Caco-2 (cell line): ENCODE measurements around the gene TP53TG5. TPM values are rescaled to one million over a fixed set of nuclear protein-coding genes. Genes with fewer than 3 reads are reported as not detected.

Source experiments
- BruUV-seq: library from RNA; stranded (reverse); fragments of 400-500 nt; replicated peaks from 2 replicates; lab custom pipeline; 2021; lab: Mats Ljungman, UMichigan
- CTCF ChIA-PET: fragments of 300-600 bp; sonication (Branson Sonifier 250); formaldehyde crosslinking; loops from one replicate; lab custom pipeline; 2022; ENCODE audit warnings: antibody characterized with exemption; lab: Charles Lee
- POLR2A ChIA-PET: fragments of 300-600 bp; sonication (Branson Sonifier 250); formaldehyde crosslinking; loops from one replicate; lab custom pipeline; 2022; ENCODE audit warnings: antibody characterized with exemption; lab: Charles Lee
- DNase-seq, 2 experiments: peaks; one replicate each; pipeline versions ENCODE4 v3.0.0 to v3.0.0-alpha.2; 2020 to 2022
- H3K27me3 ChIP-seq: replicated peaks from 2 replicates; pipeline ENCODE4 v1.6.0; 2011; ENCODE audit warnings: low read length; ENCODE audit not compliant: control insufficient read depth, insufficient read depth
- H3K36me3 ChIP-seq: 2 replicates; pipeline ENCODE4 v1.5.1; 2011; ENCODE audit warnings: low read length; ENCODE audit not compliant: control insufficient read depth, insufficient read depth
- H3K4me1 ChIP-seq: fragments of 250-450 bp; sonication (Bioruptor Pico); 2 replicates; pipeline ENCODE4 v1.5.1; 2020; ENCODE audit warnings: mild to moderate bottlenecking
- H3K4me3 ChIP-seq: 2 replicates; pipeline ENCODE4 v1.5.1; 2011; ENCODE audit warnings: low read depth, mild to moderate bottlenecking, control low read depth, low read length
- H3K9me3 ChIP-seq: fragments of 250-450 bp; sonication (Bioruptor Pico); 2 replicates; pipeline ENCODE4 v1.5.1; 2020; ENCODE audit warnings: mild to moderate bottlenecking, moderate library complexity
- H3K27ac Mint-ChIP-seq: one replicate; pipeline ENCODE4 v1.8.0; 2022; ENCODE audit warnings: mixed read lengths; ENCODE audit not compliant: unreplicated experiment
- H3K27me3 Mint-ChIP-seq: one replicate; pipeline ENCODE4 v1.8.0; 2022; ENCODE audit warnings: mixed read lengths; ENCODE audit not compliant: insufficient read depth, unreplicated experiment
- H3K36me3 Mint-ChIP-seq: one replicate; pipeline ENCODE4 v1.8.0; 2022; ENCODE audit warnings: mild to moderate bottlenecking, mixed read lengths; ENCODE audit not compliant: insufficient read depth, unreplicated experiment
- H3K4me1 Mint-ChIP-seq: one replicate; pipeline ENCODE4 v1.8.0; 2022; ENCODE audit warnings: low read depth, mixed read lengths; ENCODE audit not compliant: unreplicated experiment
- H3K4me3 Mint-ChIP-seq: one replicate; pipeline ENCODE4 v1.8.0; 2022; ENCODE audit warnings: mild to moderate bottlenecking, moderate library complexity, mixed read lengths; ENCODE audit not compliant: unreplicated experiment
- H3K9me3 Mint-ChIP-seq: one replicate; pipeline ENCODE4 v1.8.0; 2022; ENCODE audit warnings: mixed read lengths; ENCODE audit not compliant: unreplicated experiment
- CTCF ChIP-seq, 2 experiments: fragments of 200-600 bp in 1 of 2; IDR thresholded peaks; 1 replicate in 1 of 2; 2 replicates in 1 of 2; pipeline versions ENCODE4 v1.5.1 to v1.8.0; 2011 to 2022; ENCODE audit warnings: antibody characterized with exemption in 1 of 2, control low read depth in 1 of 2, inconsistent platforms in 1 of 2, low read depth in 1 of 2, low read length in 1 of 2, mild to moderate bottlenecking in 1 of 2, moderate library complexity in 1 of 2; ENCODE audit not compliant: insufficient read depth in 1 of 2, severe bottlenecking in 1 of 2, unreplicated experiment in 1 of 2
- intact Hi-C: fragments of 100-400 bp; cut with micrococcal nuclease; formaldehyde crosslinking; loops from one replicate; pipeline ENCODE4 v1.10.0; 2022; ENCODE audit not compliant: unreplicated experiment
- total RNA-seq: library from RNA; stranded (reverse); gene quantifications from 2 replicates; pipeline ENCODE4 v1.2.3, GENCODE V29; 2022

TP53TG5 gene
- total RNA-seq, 1 experiment from 2014 or later: not detected

DNA sequence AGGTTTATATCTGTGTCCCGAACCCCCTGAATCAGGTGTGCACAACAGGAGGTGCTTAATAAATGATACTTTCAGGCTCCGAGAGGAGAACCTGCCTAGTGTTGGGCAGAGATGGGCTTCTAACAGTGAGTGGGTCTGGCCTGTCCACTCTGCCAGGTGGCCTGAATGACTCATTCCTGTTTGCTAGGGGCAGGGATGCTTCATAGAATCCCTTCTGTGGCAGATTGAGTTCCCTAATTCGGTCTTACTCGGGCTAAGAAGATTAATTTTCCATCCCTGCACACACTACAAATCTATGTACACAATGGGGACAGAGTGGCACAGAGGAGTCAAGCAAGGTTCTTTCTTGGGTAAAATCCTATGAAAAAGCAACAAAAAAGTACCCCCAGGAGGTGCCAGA, 49.7 kb downstream of the TP53TG5 start:
- CTCF ChIA-PET: interaction anchor here (1.5 kb wide), 1 partner anchor 108 kb away, joined by 3 read pairs; no protein-coding TSS in a partner anchor
- Histone ChIP-seq H3K4me3 (no peak overlapping the region), H3K36me3 (peaks cover 32% of the 10 kb centered on the region), H3K9me3 (no peaks in the 10 kb centered on the region), H3K27me3 (no peaks in the 10 kb centered on the region), H3K4me1 (peaks cover 17% of the 10 kb centered on the region)
- peaks cover 12% of the 10 kb centered on the region for H3K4me1 Mint-ChIP-seq
- H3K27ac Mint-ChIP-seq: no peak overlapping the region
- no peaks in the 10 kb centered on the region for H3K9me3 Mint-ChIP-seq
- no TSS peak for BruUV-seq
- no peak for DNase-seq
- H3K4me3 Mint-ChIP-seq: no peak overlapping the region
- POLR2A ChIA-PET: no interaction called here
- H3K27me3 Mint-ChIP-seq: no peaks in the 10 kb centered on the region
- peaks cover 100% of the 10 kb centered on the region for H3K36me3 Mint-ChIP-seq
- TF ChIP-seq CTCF (IDR thresholded peaks at IDR 0.05; ENCODE audit: insufficient read depth in 1 of 2, low read depth in 1 of 2, low read length in 1 of 2, severe bottlenecking in 1 of 2, unreplicated experiment in 1 of 2): no peak
- intact Hi-C loops: no loop called here

DNA sequence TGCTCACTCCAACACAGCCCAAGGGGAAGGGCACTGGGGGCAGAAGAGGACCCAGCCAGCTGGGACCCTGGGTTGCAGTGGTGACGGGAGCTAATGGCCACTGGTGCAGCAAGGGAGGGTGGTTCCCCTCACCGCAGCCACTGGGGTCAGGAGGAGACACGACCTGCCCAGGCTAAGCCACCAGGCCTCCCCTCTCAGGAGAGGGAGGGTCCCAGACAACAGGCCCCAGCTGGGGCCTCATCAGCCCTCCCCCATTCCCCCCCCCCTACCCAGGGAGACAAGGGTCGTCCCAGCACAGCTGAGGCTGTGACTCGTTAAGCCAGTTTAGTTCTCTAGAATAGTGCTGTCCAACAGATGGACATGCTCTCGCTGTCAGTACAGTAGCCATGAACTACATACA, 52.8 kb downstream of the TP53TG5 start:
- BruUV-seq: no TSS peak
- Mint-ChIP-seq H3K36me3 (peaks cover 69% of the 10 kb centered on the region), H3K27me3 (no peaks in the 10 kb centered on the region), H3K4me1 (no peaks in the 10 kb centered on the region), H3K4me3 (no peak overlapping the region), H3K9me3 (no peaks in the 10 kb centered on the region), H3K27ac (peak overlapping the region; percentile 16)
- TF ChIP-seq CTCF (IDR thresholded peaks at IDR 0.05; ENCODE audit: insufficient read depth in 1 of 2, low read depth in 1 of 2, low read length in 1 of 2, severe bottlenecking in 1 of 2, unreplicated experiment in 1 of 2): no peak
- ChIA-PET POLR2A (no interaction called here), CTCF (interaction anchor here (0.6 to 2.5 kb wide), 7 partner anchors 25 to 446 kb away, joined by 3 to 11 read pairs (median 5); partner anchors contain the start of gene SYS1)
- H3K4me3 ChIP-seq: no peak overlapping the region
- peaks cover 8% of the 10 kb centered on the region; the same call in 1 of the 2 replicates for H3K4me1 ChIP-seq
- DNase-seq: no peak
- intact Hi-C loops: no loop called here
- H3K36me3 ChIP-seq: peaks cover 24% of the 10 kb centered on the region
- no peaks in the 10 kb centered on the region for H3K27me3 ChIP-seq
- H3K9me3 ChIP-seq: no peaks in the 10 kb centered on the region

GRCh38 chr20:45323731-45324130, 54.4 kb downstream of the TP53TG5 start:
- H3K27me3 Mint-ChIP-seq: no peaks in the 10 kb centered on the region
- H3K4me3 Mint-ChIP-seq: no peak overlapping the region
- Histone ChIP-seq H3K9me3 (no peaks in the 10 kb centered on the region), H3K27me3 (no peaks in the 10 kb centered on the region), H3K36me3 (peaks cover 12% of the 10 kb centered on the region), H3K4me3 (no peak overlapping the region), H3K4me1 (peaks cover 8% of the 10 kb centered on the region; the same call in 1 of the 2 replicates)
- intact Hi-C loops: loop anchor here (1.0 kb wide), 6 partner anchors 20 to 448 kb away; partner anchors contain the start of genes PIGT and SYS1
- ChIA-PET POLR2A (interaction anchor here (0.5 to 1.5 kb wide), 7 partner anchors 20 to 115 kb away, joined by 3 to 21 read pairs (median 7); partner anchors contain the start of gene SYS1), CTCF (interaction anchor here (0.7 to 7.4 kb wide), 22 partner anchors 11 to 447 kb away, joined by 3 to 278 read pairs (median 11); partner anchors contain the start of genes PIGT, SYS1, WFDC10A and WFDC2)
- no peak for DNase-seq
- H3K9me3 Mint-ChIP-seq: no peaks in the 10 kb centered on the region
- no peaks in the 10 kb centered on the region for H3K4me1 Mint-ChIP-seq
- BruUV-seq: no TSS peak
- H3K36me3 Mint-ChIP-seq: peaks cover 53% of the 10 kb centered on the region
- TF ChIP-seq CTCF (IDR thresholded peaks at IDR 0.05; ENCODE audit: insufficient read depth in 1 of 2, low read depth in 1 of 2, low read length in 1 of 2, severe bottlenecking in 1 of 2, unreplicated experiment in 1 of 2): no peak
- peak overlapping the region; percentile 3 for H3K27ac Mint-ChIP-seq
